ENCODE data around the gene CLEC18A.

DNA sequence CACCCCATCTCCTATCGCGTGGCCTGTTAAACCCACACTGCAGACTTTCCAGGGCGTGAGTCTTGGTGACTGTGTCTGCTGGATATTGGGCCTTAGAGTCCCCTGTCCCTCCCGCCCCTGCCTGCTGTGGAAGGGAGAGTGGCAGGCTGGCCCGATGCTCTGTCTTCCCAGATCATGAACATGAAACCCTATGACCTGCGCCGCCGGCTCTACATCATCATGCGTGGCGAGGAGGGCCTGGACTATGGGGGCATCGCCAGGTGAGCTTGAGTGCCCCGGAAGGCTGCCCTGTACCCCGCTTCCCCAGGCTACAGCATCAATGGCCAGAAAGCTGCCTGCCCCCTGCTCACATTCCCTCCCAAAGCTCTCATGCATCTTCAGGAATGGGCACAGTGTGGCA is 19.5 kb upstream of the CLEC18A start:
- TF ChIP-seq, protein P1, sequence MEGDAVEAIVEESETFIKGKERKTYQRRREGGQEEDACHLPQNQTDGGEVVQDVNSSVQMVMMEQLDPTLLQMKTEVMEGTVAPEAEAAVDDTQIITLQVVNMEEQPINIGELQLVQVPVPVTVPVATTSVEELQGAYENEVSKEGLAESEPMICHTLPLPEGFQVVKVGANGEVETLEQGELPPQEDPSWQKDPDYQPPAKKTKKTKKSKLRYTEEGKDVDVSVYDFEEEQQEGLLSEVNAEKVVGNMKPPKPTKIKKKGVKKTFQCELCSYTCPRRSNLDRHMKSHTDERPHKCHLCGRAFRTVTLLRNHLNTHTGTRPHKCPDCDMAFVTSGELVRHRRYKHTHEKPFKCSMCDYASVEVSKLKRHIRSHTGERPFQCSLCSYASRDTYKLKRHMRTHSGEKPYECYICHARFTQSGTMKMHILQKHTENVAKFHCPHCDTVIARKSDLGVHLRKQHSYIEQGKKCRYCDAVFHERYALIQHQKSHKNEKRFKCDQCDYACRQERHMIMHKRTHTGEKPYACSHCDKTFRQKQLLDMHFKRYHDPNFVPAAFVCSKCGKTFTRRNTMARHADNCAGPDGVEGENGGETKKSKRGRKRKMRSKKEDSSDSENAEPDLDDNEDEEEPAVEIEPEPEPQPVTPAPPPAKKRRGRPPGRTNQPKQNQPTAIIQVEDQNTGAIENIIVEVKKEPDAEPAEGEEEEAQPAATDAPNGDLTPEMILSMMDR (conservative IDR thresholded peaks at IDR 0.05 in 1 of 2, IDR thresholded peaks at IDR 0.05 in 1 of 2; ENCODE audit: extremely low read depth in 1 of 2, insufficient read depth in 1 of 2, low read depth in 1 of 2, low read length in 2 of 2): no peak
- no peak for TF ChIP-seq EZH2 (IDR thresholded peaks at IDR 0.05; ENCODE audit: borderline replicate concordance, low read length)

All from mammary epithelial cell (primary cell).